Central memory CD8-positive, alpha-beta T cell (primary cell): ENCODE data around the gene DNMBP.
"Not testable (repeated sequence)": the region's sequence is repeated elsewhere in the genome, so short reads cannot be mapped to it uniquely, and the experiment has no call there.

Experiments used
- ATAC-seq: fragments of 150-1000 bp; cut with Tn5 transposase; replicated peaks from 2 replicates; pipeline ENCODE4 v1.10.0; 2022; ENCODE audit warnings: mild to moderate bottlenecking, moderate FRiP score, moderate number of reproducible peaks; ENCODE audit not compliant: poor library complexity, severe bottlenecking; ENCODE audit errors: extremely low read depth
- DNase-seq, 2 donors: peaks; one replicate each; pipeline ENCODE4 v3.0.0; 2021; ENCODE audit warnings: low spot score in 2 of 2
- H3K27ac Mint-ChIP-seq: one replicate; pipeline ENCODE4 v1.8.0; 2022; ENCODE audit warnings: low read depth, mild to moderate bottlenecking, moderate library complexity, mixed read lengths
- H3K27me3 Mint-ChIP-seq: one replicate; pipeline ENCODE4 v1.8.0; 2022; ENCODE audit warnings: mixed read lengths
- H3K36me3 Mint-ChIP-seq: one replicate; pipeline ENCODE4 v1.8.0; 2022; ENCODE audit warnings: mild to moderate bottlenecking, moderate library complexity, mixed read lengths; ENCODE audit not compliant: insufficient read depth
- H3K4me1 Mint-ChIP-seq: one replicate; pipeline ENCODE4 v1.8.0; 2022; ENCODE audit warnings: mixed read lengths
- H3K4me3 Mint-ChIP-seq: one replicate; pipeline ENCODE4 v1.8.0; 2022; ENCODE audit warnings: mild to moderate bottlenecking, moderate library complexity, mixed read lengths
- H3K9me3 Mint-ChIP-seq: one replicate; pipeline ENCODE4 v1.8.0; 2022; ENCODE audit warnings: mixed read lengths

DNMBP gene

DNA sequence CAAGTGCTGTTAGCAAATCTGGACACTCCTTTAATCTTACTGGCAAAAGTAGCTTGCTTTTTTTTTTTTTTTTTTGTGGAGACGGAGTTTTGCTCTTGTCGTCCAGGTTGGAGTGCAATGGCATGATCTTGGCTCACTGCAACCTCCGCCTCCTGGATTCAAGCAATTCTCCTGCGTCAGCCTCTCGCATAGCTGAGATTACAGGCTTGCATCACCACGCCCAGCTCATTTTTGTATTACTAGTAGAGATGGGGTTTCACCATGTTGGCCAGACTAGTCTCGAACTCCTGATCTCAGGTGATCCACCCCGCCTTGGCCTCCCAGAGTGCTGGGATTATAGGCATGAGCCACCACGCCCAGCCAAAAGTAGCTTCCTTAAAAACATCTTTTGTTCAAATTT lies 114.7 kb downstream of the DNMBP start:
- not testable (repeated sequence) for ATAC-seq, H3K27me3 Mint-ChIP-seq, H3K9me3 Mint-ChIP-seq, DNase-seq, H3K4me1 Mint-ChIP-seq, H3K27ac Mint-ChIP-seq, H3K4me3 Mint-ChIP-seq
- peaks cover 24% of the 10 kb centered on the region for H3K36me3 Mint-ChIP-seq

GRCh38 chr10:99894613-99895012 lies 115.1 kb downstream of the DNMBP start:
- H3K27me3 Mint-ChIP-seq, result no peaks in the 10 kb centered on the region
- H3K4me3 Mint-ChIP-seq, result no peak overlapping the region
- DNase-seq (no peak), ATAC-seq (no peak)
- no peaks in the 10 kb centered on the region for H3K4me1 Mint-ChIP-seq
- H3K9me3 Mint-ChIP-seq, result no peaks in the 10 kb centered on the region
- no peak overlapping the region for H3K27ac Mint-ChIP-seq
- peaks cover 24% of the 10 kb centered on the region for H3K36me3 Mint-ChIP-seq

DNA sequence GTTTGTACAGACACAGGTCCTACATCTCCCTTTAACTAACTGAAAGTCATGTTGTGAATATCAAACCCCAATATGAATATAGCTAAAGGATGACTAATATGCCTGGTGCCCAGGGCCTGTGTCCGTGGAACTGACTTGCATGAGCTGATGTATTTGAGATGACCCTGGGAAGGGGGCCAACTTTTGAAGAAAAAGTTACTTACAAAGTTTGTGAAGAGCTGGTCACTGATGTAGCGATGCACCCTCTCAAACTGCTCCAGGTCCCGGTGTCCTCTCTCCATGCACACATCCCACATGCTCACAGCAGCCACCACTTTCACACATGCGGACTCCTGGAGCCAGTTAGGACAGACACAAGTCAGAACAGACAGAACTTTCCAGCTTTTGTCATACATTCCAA lies 121.1 kb downstream of the DNMBP start:
- Mint-ChIP-seq H3K9me3 (no peaks in the 10 kb centered on the region), H3K4me3 (no peak overlapping the region), H3K36me3 (peaks cover 17% of the 10 kb centered on the region), H3K4me1 (no peaks in the 10 kb centered on the region), H3K27me3 (no peaks in the 10 kb centered on the region), H3K27ac (no peak overlapping the region)
- DNase-seq (no peak), ATAC-seq (no peak)

DNA sequence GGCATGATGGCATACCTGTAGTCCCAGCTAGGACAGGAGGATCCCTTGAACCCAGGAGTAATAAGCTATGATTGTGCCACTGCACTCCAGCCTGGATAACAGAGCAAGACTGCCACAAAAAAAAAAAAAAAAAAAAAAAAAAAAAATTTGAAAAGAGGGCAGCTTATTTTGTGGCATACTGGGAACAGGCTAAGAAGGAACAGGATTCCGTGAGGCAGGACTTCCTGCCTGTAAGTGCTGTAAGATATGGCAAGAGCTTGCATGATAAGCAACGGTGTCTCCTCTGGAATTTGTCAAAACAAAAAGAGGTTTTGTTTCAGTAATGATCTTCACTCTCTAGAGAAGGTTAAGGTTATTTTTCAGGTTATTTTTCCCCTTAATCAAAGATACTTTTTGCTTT lies 126.2 kb downstream of the DNMBP start:
- no peak for ATAC-seq
- H3K4me3 Mint-ChIP-seq, result no peak overlapping the region
- DNase-seq, result no peak
- no peaks in the 10 kb centered on the region for H3K4me1 Mint-ChIP-seq
- no peak overlapping the region for H3K27ac Mint-ChIP-seq
- H3K27me3 Mint-ChIP-seq, result no peaks in the 10 kb centered on the region
- peaks cover 25% of the 10 kb centered on the region for H3K36me3 Mint-ChIP-seq
- H3K9me3 Mint-ChIP-seq, result no peaks in the 10 kb centered on the region

- DNase-seq (no peak), ATAC-seq (no peak)
- Mint-ChIP-seq H3K4me1 (no peaks in the 10 kb centered on the region), H3K27ac (no peak overlapping the region), H3K4me3 (no peak overlapping the region), H3K36me3 (peaks cover 27% of the 10 kb centered on the region), H3K9me3 (no peaks in the 10 kb centered on the region), H3K27me3 (no peaks in the 10 kb centered on the region)
Measured at GRCh38 chr10:99881371-99881770, 128.4 kb downstream of the DNMBP start.

- Mint-ChIP-seq H3K4me1 (no peaks in the 10 kb centered on the region), H3K9me3 (no peaks in the 10 kb centered on the region), H3K27ac (no peak overlapping the region), H3K36me3 (peaks cover 28% of the 10 kb centered on the region), H3K4me3 (no peak overlapping the region), H3K27me3 (peaks cover 10% of the 10 kb centered on the region)
- ATAC-seq, result no peak
- no peak for DNase-seq
Measured at GRCh38 chr10:99880080-99880835, 129.5 kb downstream of the DNMBP start.

DNA sequence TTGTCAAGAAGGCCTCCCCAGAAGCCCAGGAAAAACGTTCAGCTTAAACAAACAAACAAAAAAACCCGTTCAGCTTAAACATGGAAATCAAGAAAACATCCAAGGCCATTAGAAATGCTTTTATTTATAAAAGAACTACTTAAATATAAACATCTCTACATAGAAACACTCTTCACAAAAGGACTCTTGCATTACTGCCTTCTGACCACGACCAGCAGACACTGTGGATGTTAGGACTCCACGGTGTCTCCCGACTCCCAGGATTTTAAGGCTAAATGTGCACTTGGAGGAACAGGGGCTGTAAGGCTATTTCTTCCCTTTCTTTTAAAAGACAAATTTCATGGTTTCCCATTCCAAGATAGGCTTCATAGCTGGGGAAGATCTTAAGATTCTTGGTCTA lies 134.3 kb downstream of the DNMBP start:
- DNase-seq (no peak), ATAC-seq (no peak)
- Mint-ChIP-seq H3K4me3 (no peak overlapping the region), H3K9me3 (no peaks in the 10 kb centered on the region), H3K36me3 (peaks cover 18% of the 10 kb centered on the region), H3K27ac (no peak overlapping the region), H3K4me1 (peaks cover 2% of the 10 kb centered on the region), H3K27me3 (peaks cover 52% of the 10 kb centered on the region)

- Mint-ChIP-seq H3K4me1 (peaks cover 10% of the 10 kb centered on the region), H3K27me3 (peaks cover 61% of the 10 kb centered on the region), H3K4me3 (no peak overlapping the region), H3K36me3 (peaks cover 17% of the 10 kb centered on the region), H3K27ac (no peak overlapping the region), H3K9me3 (no peaks in the 10 kb centered on the region)
- DNase-seq, result no peak
- no peak for ATAC-seq
Measured at GRCh38 chr10:99874341-99875085, 135.2 kb downstream of the DNMBP start.

GRCh38 chr10:99873846-99874245 lies 135.9 kb downstream of the DNMBP start:
- Mint-ChIP-seq H3K27me3 (peaks cover 65% of the 10 kb centered on the region), H3K36me3 (peaks cover 10% of the 10 kb centered on the region)
- no peak for ATAC-seq

DNA sequence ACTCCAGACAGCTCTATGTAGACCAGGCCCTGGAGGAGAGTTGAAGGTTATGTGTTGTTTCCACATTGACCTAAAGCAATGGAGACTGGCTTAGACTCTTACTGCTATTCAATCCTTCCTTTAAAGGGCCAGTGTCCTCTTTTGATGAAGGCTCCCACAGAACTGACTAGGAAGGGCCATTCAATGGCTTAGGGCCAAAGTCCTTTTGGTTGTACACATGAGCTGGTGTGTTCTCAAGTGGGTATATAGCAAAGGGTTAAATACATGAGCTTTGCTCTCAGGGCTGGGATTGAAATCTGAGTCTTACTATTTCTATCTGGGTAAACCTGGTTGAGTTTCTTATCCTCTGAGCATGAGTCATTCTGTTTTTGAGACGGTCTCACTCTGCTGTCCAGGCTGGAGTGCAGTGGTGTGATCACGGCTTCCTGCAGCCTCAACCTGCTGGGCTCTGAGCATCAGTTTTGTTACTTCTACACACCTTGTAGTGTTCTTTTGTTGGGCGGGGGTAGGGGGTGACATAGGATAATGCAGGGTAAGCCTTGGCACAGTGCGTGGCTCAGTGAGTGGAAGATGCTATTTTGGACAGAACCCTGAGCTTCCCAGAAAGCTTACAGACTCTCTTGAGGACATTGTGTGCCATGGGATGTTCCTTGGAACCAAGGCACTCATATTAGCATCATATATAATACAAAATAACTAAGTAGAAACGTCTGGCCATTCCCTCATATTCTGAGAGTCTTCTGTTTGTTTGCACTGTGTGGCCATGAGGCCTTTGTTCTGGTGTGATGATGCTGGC lies 137.2 kb downstream of the DNMBP start:
- ATAC-seq (no peak), DNase-seq (no peak)
- peaks cover 6% of the 10 kb centered on the region for H3K36me3 Mint-ChIP-seq
- H3K27me3 Mint-ChIP-seq, result peaks cover 78% of the 10 kb centered on the region
- peaks cover under 1% of the 10 kb centered on the region for H3K9me3 Mint-ChIP-seq
- H3K27ac Mint-ChIP-seq, result no peak overlapping the region
- no peak overlapping the region for H3K4me3 Mint-ChIP-seq
- H3K4me1 Mint-ChIP-seq, result peaks cover 10% of the 10 kb centered on the region

More at GRCh38 chr10:99873846-99874245, 135.9 kb downstream of the DNMBP start:
- Mint-ChIP-seq H3K4me3 (no peak overlapping the region), H3K9me3 (no peaks in the 10 kb centered on the region), H3K27ac (no peak overlapping the region), H3K4me1 (peaks cover 10% of the 10 kb centered on the region)
- no peak for DNase-seq

- peaks cover 1% of the 10 kb centered on the region for H3K36me3 Mint-ChIP-seq
- DNase-seq (no peak), ATAC-seq (peak; percentile 95)
- peaks cover 91% of the 10 kb centered on the region for H3K27me3 Mint-ChIP-seq
- peak overlapping the region; percentile 56 for H3K4me3 Mint-ChIP-seq
- no peak overlapping the region for H3K27ac Mint-ChIP-seq
- peaks cover 12% of the 10 kb centered on the region for H3K9me3 Mint-ChIP-seq
- H3K4me1 Mint-ChIP-seq, result peaks cover 10% of the 10 kb centered on the region
Measured at GRCh38 chr10:99870123-99870730, 139.5 kb downstream of the DNMBP start.

DNA sequence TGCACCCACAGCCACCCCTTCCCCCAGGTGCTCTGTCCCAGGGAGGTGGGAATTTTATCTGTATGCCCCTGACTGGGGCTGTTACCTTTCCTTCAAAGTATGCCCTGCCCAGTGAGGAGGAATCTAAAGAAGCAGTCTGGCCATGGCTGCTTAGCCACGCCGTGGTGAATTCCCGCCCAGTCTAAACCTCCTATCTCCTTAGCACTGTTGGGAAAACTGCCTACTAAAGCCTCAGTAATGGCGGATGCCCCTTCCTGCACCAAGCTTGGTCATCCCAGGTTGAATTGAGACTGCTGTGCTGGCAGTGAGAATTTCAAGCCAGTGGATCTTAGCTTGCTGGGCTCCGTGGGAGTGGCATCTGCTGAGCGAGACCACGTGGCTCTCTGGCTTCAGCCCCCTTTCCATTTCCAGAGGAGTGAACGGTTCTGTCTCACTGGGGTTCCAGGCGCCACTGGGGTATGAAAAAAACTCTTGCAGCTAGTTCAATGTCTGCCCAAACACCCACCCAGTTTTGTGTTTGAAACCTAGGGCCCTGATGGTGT lies 140.1 kb downstream of the DNMBP start:
- ATAC-seq, result no peak
- H3K4me1 Mint-ChIP-seq, result peaks cover 10% of the 10 kb centered on the region

More for the DNA sequence above, 140.1 kb downstream of the DNMBP start:
- peaks cover under 1% of the 10 kb centered on the region for H3K36me3 Mint-ChIP-seq
- DNase-seq, result no peak
- H3K9me3 Mint-ChIP-seq, result peaks cover 12% of the 10 kb centered on the region
- peaks cover 91% of the 10 kb centered on the region for H3K27me3 Mint-ChIP-seq
- H3K27ac Mint-ChIP-seq, result no peak overlapping the region
- peak overlapping the region; percentile 56 for H3K4me3 Mint-ChIP-seq
